Stimulated activated CD4-positive, alpha-beta T cell treated with anti-CD3 and anti-CD28 coated beads, Interleukin-12 subunit alpha, Interleukin-12 subunit beta, amount 100 ng/mL, for 24 hours (primary cell): Measurements from ENCODE around the gene ADAMTS5.

Experiments
- DNase-seq, 2 experiments: peaks; one replicate each; pipeline ENCODE4 v3.0.0-alpha.2; 2020; ENCODE audit warnings: low read depth in 2 of 2

The ADAMTS5 gene

GRCh38 chr21:26967062-26967913 lies at the start of gene ADAMTS5:
Gene ADAMTS5, minus strand, starts transcription at chr21:26967088. Its CDS starts 697 bp downstream, at chr21:26966391.
- DNase-seq = no peak

- no peak for DNase-seq
These were observed 34.6 kb upstream of the ADAMTS5 start for GRCh38 chr21:27001526-27001925.

GRCh38 chr21:26983576-26983975 lies 16.7 kb upstream of the ADAMTS5 start:
- DNase-seq = no peak

- DNase-seq = no peak
These were observed 15.9 kb upstream of the ADAMTS5 start for GRCh38 chr21:26982767-26983166.

- no peak for DNase-seq
These were observed 10.9 kb upstream of the ADAMTS5 start for GRCh38 chr21:26977746-26978145.

- DNase-seq = no peak
These were observed 6.3 kb upstream of the ADAMTS5 start for GRCh38 chr21:26973226-26973625.

- no peak for DNase-seq
These were observed 5.3 kb upstream of the ADAMTS5 start for GRCh38 chr21:26972192-26972591.

- DNase-seq = no peak
These were observed 3.3 kb upstream of the ADAMTS5 start for GRCh38 chr21:26969971-26970725.

- DNase-seq = no peak
These were observed 233 bp downstream of the ADAMTS5 start for GRCh38 chr21:26966649-26967061.

GRCh38 chr21:26965907-26966581 lies 844 bp downstream of the ADAMTS5 start:
- DNase-seq = no peak

GRCh38 chr21:26965040-26965906 lies 1.6 kb downstream of the ADAMTS5 start:
- DNase-seq = no peak

- no peak for DNase-seq
These were observed 2.6 kb downstream of the ADAMTS5 start for GRCh38 chr21:26964170-26964778.

GRCh38 chr21:26962621-26963181 lies 4.2 kb downstream of the ADAMTS5 start:
- no peak for DNase-seq

GRCh38 chr21:26961698-26962097 lies 5.2 kb downstream of the ADAMTS5 start:
- DNase-seq = no peak

- no peak for DNase-seq
These were observed 8.1 kb downstream of the ADAMTS5 start for GRCh38 chr21:26958788-26959187.

GRCh38 chr21:26956813-26957212 lies 10.1 kb downstream of the ADAMTS5 start:
- no peak for DNase-seq

GRCh38 chr21:26956216-26956615 lies 10.7 kb downstream of the ADAMTS5 start:
- DNase-seq = no peak

GRCh38 chr21:26954662-26955121 lies 12.2 kb downstream of the ADAMTS5 start:
- DNase-seq = no peak

GRCh38 chr21:26952374-26953066 lies 14.4 kb downstream of the ADAMTS5 start:
- no peak for DNase-seq

GRCh38 chr21:26949830-26950229 lies 17.1 kb downstream of the ADAMTS5 start:
- DNase-seq = no peak
